Small intestine (tissue), 7 donors: ENCODE measurements around the gene ATXN3L. TPM values are rescaled to one million over a fixed set of nuclear protein-coding genes. Genes with fewer than 3 reads are reported as not detected.
"Not testable (repeated sequence)": the region's sequence is repeated elsewhere in the genome, so short reads cannot be mapped to it uniquely, and the experiment has no call there.

Experiments
- DNase-seq, 2 donors: peaks; one replicate each; pipeline versions ENCODE4 v3.0.0 to v3.0.0-alpha.2; 2013
- FAIRE-seq: peaks from 2 replicates; lab custom pipeline; 2012; peaks lifted over from hg19 to GRCh38; lab: Jason Lieb, UNC
- H3K27ac ChIP-seq, 3 donors: one replicate each; pipeline ENCODE4 v1.5.1; 2013; ENCODE audit warnings: low read length in 2 of 3, mild to moderate bottlenecking in 2 of 3, control low read depth in 1 of 3, inconsistent platforms in 1 of 3, low read depth in 1 of 3, moderate library complexity in 1 of 3
- H3K27me3 ChIP-seq, 3 donors: one replicate each; pipeline ENCODE4 v1.6.1; 2013; ENCODE audit warnings: low read length in 3 of 3, inconsistent platforms in 1 of 3; ENCODE audit not compliant: control insufficient read depth in 3 of 3, insufficient read depth in 3 of 3
- H3K36me3 ChIP-seq, 3 donors: one replicate each; pipeline ENCODE4 v1.6.1; 2013; ENCODE audit warnings: low read length in 3 of 3, inconsistent platforms in 1 of 3, low read depth in 1 of 3, mild to moderate bottlenecking in 1 of 3, moderate library complexity in 1 of 3; ENCODE audit not compliant: control insufficient read depth in 3 of 3, insufficient read depth in 2 of 3
- H3K4me1 ChIP-seq, 3 donors: one replicate each; pipeline ENCODE4 v1.6.1; 2013; ENCODE audit warnings: low read length in 2 of 3, inconsistent platforms in 1 of 3, low read depth in 1 of 3, mild to moderate bottlenecking in 1 of 3, moderate library complexity in 1 of 3; ENCODE audit not compliant: control insufficient read depth in 3 of 3, insufficient read depth in 2 of 3
- H3K4me3 ChIP-seq, 3 donors: one replicate each; pipeline ENCODE4 v1.5.1; 2013; ENCODE audit warnings: low read length in 3 of 3, control low read depth in 1 of 3, inconsistent platforms in 1 of 3, low read depth in 1 of 3, mild to moderate bottlenecking in 1 of 3, moderate library complexity in 1 of 3
- H3K9me3 ChIP-seq, 2 donors: one replicate each; pipeline ENCODE4 v1.6.1; 2013; ENCODE audit warnings: low read depth in 1 of 2, low read length in 1 of 2; ENCODE audit not compliant: control insufficient read depth in 2 of 2, insufficient read depth in 1 of 2
- WGBS, 3 donors: extraction: QIAGEN DNeasy Blood & Tissue Kit; methylation state at CpG; one replicate each; pipeline ENCODE4 v1.1.7; 2013; 5-methylcytosine and 5-hydroxymethylcytosine counted together
- polyA plus RNA-seq, 4 donors: library from polyadenylated mRNA; stranded (reverse) in 3 of 4; unstranded in 1 of 4; fragments of 200-250 nt in 3 of 4; fragments of 120-200 nt in 1 of 4; gene quantifications; one replicate each; pipeline versions ENCODE4 v1.2.1 to v1.2.3, GENCODE V29; 2013
- donor health status: healthy with polysubstance abuse.
- donor health status: control.
- donor health status: control.
- donor health status: Bipolar disorder and iron deficiency.
- donor health status: healthy.

The ATXN3L gene
- polyA plus RNA-seq, 4 donors, result not detected

GRCh38 chrX:13303248-13303647, 16.6 kb downstream of the ATXN3L start:
- 77 to 94% (median 84%) methylated on average over 2 of the region's 2 CpGs for WGBS, 3 donors

GRCh38 chrX:13298836-13299235, 21.0 kb downstream of the ATXN3L start:
- Histone ChIP-seq H3K4me3 (no peak overlapping the region), H3K36me3 (no peaks in the 10 kb centered on the region), H3K27me3 (peaks cover 0 to 2% (median 0%) of the 10 kb centered on the region in 3 donors), H3K4me1 (no peaks in the 10 kb centered on the region), H3K27ac (no peak overlapping the region), H3K9me3 (no peaks in the 10 kb centered on the region)
- FAIRE-seq (no peak), DNase-seq (no peak)
- WGBS, 3 donors, result 56 to 85% (median 70%) methylated on average over 4 of the region's 4 CpGs

More at GRCh38 chrX:13303248-13303647, 16.6 kb downstream of the ATXN3L start:
- not testable (repeated sequence) for DNase-seq, H3K4me1 ChIP-seq, FAIRE-seq, H3K36me3 ChIP-seq, H3K9me3 ChIP-seq, H3K4me3 ChIP-seq, H3K27me3 ChIP-seq, H3K27ac ChIP-seq

- no peaks in the 10 kb centered on the region for H3K36me3 ChIP-seq
- no peak for DNase-seq
- no peak overlapping the region for H3K4me3 ChIP-seq
- peaks cover 0 to 2% (median 0%) of the 10 kb centered on the region in 3 donors for H3K27me3 ChIP-seq
- H3K4me1 ChIP-seq, result no peaks in the 10 kb centered on the region
- no peaks in the 10 kb centered on the region for H3K9me3 ChIP-seq
- H3K27ac ChIP-seq, result no peak overlapping the region
- FAIRE-seq, result no peak
- WGBS, 3 donors, result 79 to 85% (median 84%) methylated on average over 5 of the region's 5 CpGs
These were observed 24.0 kb downstream of the ATXN3L start for GRCh38 chrX:13295841-13296240.

GRCh38 chrX:13293700-13294099, 26.2 kb downstream of the ATXN3L start:
- Histone ChIP-seq H3K27ac (no peak overlapping the region), H3K9me3 (no peaks in the 10 kb centered on the region), H3K36me3 (no peaks in the 10 kb centered on the region), H3K4me1 (no peaks in the 10 kb centered on the region), H3K27me3 (no peaks in the 10 kb centered on the region), H3K4me3 (no peak overlapping the region)
- FAIRE-seq, result no peak
- 24 to 59% (median 48%) methylated on average over 6 of the region's 6 CpGs for WGBS, 3 donors
- DNase-seq, result peak; percentile 19 to 21

- Histone ChIP-seq H3K36me3 (no peaks in the 10 kb centered on the region), H3K27ac (no peak overlapping the region), H3K4me3 (no peak overlapping the region), H3K4me1 (peaks cover 0 to 3% (median 0%) of the 10 kb centered on the region in 3 donors), H3K27me3 (no peaks in the 10 kb centered on the region), H3K9me3 (no peaks in the 10 kb centered on the region)
- 96 to 98% (median 97%) methylated on average over 22 to 32 of the region's 32 CpGs for WGBS, 3 donors
- FAIRE-seq, result no peak
- DNase-seq, result no peak
These were observed 28.8 kb downstream of the ATXN3L start for GRCh38 chrX:13290891-13291614.

- Histone ChIP-seq H3K27ac (no peak overlapping the region), H3K4me3 (no peak overlapping the region), H3K4me1 (peaks cover 0 to 3% (median under 1%) of the 10 kb centered on the region in 3 donors), H3K27me3 (no peaks in the 10 kb centered on the region), H3K36me3 (no peaks in the 10 kb centered on the region), H3K9me3 (peaks cover 2 to 12% of the 10 kb centered on the region in 2 donors)
- DNase-seq (no peak), FAIRE-seq (no peak)
- 77 to 89% (median 89%) methylated on average over 5 of the region's 5 CpGs for WGBS, 3 donors
These were observed 31.2 kb downstream of the ATXN3L start for GRCh38 chrX:13288671-13289070.

- Histone ChIP-seq H3K36me3 (no peaks in the 10 kb centered on the region), H3K27me3 (no peaks in the 10 kb centered on the region), H3K4me1 (peaks cover 0 to 3% (median 2%) of the 10 kb centered on the region in 3 donors), H3K27ac (no peak overlapping the region), H3K9me3 (peaks cover 2 to 12% of the 10 kb centered on the region in 2 donors), H3K4me3 (no peak overlapping the region)
- 55 to 73% (median 57%) methylated on average over 2 of the region's 2 CpGs for WGBS, 3 donors
- DNase-seq (peak in 1 of 2 donors; percentile 26), FAIRE-seq (no peak)
These were observed 32.0 kb downstream of the ATXN3L start for GRCh38 chrX:13287816-13288215.

- no peak overlapping the region for H3K27ac ChIP-seq
- WGBS, 3 donors, result 93 to 94% (median 94%) methylated on average over 7 of the region's 7 CpGs
- FAIRE-seq (no peak), DNase-seq (no peak)
- no peak overlapping the region for H3K4me3 ChIP-seq
- H3K36me3 ChIP-seq, result no peaks in the 10 kb centered on the region
- peaks cover 2 to 12% of the 10 kb centered on the region in 2 donors for H3K9me3 ChIP-seq
- H3K27me3 ChIP-seq, result no peaks in the 10 kb centered on the region
- H3K4me1 ChIP-seq, result peaks cover 0 to 3% (median 2%) of the 10 kb centered on the region in 3 donors
These were observed 34.2 kb downstream of the ATXN3L start for GRCh38 chrX:13285693-13286092.
